ENCODE results near the gene CRKL. TPM values are rescaled to one million over a fixed set of nuclear protein-coding genes. Genes with fewer than 3 reads are reported as not detected.

The CRKL gene
- total and polyA plus RNA-seq, 12 donors, result 19.2 to 76.9 (median 54.4) TPM

DNA sequence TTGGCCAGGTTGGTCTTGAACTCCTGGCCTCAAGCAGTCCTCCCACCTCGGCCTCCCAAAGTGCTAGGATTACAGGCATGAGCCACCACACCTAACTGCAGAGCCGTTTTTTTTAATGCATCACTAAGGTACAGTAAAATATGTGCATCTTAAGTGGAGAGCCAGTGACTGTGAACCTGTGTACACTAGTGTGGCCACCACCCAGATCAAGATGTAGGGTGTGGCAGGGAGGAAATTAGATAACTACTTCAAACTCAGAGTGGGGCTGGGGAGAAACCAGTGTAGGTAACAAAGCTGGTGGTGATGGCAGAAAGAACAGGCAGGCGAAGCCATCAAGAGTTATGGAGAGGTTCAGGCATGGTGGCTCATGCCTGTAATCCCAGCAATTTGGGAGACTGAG lies 44.0 kb upstream of the CRKL start:
- DNase-seq (no peak), ATAC-seq (no peak)
- no peaks in the 10 kb centered on the region for H3K9me3 ChIP-seq
- peaks cover 0 to 89% (median 23%) of the 10 kb centered on the region in 9 donors for H3K36me3 ChIP-seq
- peaks cover 0 to 9% (median 6%) of the 10 kb centered on the region in 9 donors for H3K4me1 ChIP-seq
- H3K27ac ChIP-seq, result no peak overlapping the region
- 95 to 96% methylated on average over 3 of the region's 3 CpGs for WGBS, 2 donors
- H3K27me3 ChIP-seq, result no peaks in the 10 kb centered on the region
- no peak overlapping the region for H3K4me3 ChIP-seq
- intact Hi-C loops (cut with DNase I), result no loop called here
- TF ChIP-seq, protein P1, sequence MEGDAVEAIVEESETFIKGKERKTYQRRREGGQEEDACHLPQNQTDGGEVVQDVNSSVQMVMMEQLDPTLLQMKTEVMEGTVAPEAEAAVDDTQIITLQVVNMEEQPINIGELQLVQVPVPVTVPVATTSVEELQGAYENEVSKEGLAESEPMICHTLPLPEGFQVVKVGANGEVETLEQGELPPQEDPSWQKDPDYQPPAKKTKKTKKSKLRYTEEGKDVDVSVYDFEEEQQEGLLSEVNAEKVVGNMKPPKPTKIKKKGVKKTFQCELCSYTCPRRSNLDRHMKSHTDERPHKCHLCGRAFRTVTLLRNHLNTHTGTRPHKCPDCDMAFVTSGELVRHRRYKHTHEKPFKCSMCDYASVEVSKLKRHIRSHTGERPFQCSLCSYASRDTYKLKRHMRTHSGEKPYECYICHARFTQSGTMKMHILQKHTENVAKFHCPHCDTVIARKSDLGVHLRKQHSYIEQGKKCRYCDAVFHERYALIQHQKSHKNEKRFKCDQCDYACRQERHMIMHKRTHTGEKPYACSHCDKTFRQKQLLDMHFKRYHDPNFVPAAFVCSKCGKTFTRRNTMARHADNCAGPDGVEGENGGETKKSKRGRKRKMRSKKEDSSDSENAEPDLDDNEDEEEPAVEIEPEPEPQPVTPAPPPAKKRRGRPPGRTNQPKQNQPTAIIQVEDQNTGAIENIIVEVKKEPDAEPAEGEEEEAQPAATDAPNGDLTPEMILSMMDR (IDR thresholded peaks at IDR 0.05), result no peak

DNA sequence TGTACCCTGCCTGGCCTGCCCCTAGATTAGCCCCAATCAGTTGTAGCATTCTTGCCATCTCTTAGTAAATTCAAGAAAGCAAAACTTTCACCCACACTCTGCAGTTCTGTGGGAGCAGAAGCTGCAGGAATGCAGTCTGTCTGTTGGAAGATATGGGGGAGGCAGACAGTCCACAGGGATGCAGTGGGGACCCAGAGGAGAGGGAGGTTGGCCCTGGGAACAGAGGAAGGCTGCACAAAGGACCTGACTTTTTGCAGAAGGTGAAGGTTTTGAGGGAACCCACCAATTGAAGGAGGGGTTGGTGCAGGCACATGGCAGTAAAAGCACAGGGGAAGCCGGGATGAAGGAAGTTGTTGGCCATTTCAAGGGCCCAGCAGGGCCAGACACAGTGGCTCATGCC lies 41.9 kb upstream of the CRKL start:
- ATAC-seq (no peak), DNase-seq (no peak)
- Histone ChIP-seq H3K27ac (no peak overlapping the region), H3K4me1 (no peaks in the 10 kb centered on the region), H3K36me3 (peaks cover 0 to 86% (median 23%) of the 10 kb centered on the region in 9 donors), H3K9me3 (no peaks in the 10 kb centered on the region), H3K27me3 (no peaks in the 10 kb centered on the region), H3K4me3 (no peak overlapping the region)
- 84 to 89% methylated on average over 1 of the region's 1 CpG for WGBS, 2 donors
- TF ChIP-seq, protein P1 (IDR thresholded peaks at IDR 0.05), result no peak
- intact Hi-C loops (cut with DNase I), result no loop called here

DNA sequence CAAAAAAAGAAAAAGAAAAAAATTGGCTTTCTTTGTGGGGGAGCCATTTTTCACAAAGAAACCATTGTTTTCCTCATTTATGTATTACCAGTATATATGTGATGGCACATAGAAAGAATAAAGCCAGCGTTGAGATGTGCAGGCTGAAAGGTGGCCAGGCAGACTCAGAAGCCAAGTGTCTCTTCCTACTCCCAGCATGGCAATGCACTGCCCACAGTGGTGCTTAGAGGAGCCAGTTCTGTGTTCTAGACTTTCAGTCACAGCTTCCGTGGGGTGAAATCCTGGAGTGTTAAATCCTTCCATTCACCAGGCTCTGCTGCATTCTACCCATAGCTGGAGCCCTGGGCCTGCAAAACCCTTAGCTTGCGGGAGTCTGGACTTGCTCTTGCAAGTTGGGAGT lies 39.5 kb upstream of the CRKL start:
- intact Hi-C loops (cut with DNase I), result no loop called here
- H3K4me1 ChIP-seq, result no peaks in the 10 kb centered on the region
- DNase-seq (no peak), ATAC-seq (no peak)
- 90 to 94% methylated on average over 3 of the region's 3 CpGs for WGBS, 2 donors
- peaks cover 0 to 87% (median 22%) of the 10 kb centered on the region in 9 donors for H3K36me3 ChIP-seq
- TF ChIP-seq, protein P1 (IDR thresholded peaks at IDR 0.05), result no peak
- H3K27ac ChIP-seq, result no peak overlapping the region
- no peaks in the 10 kb centered on the region for H3K27me3 ChIP-seq
- no peak overlapping the region for H3K4me3 ChIP-seq
- no peaks in the 10 kb centered on the region for H3K9me3 ChIP-seq

DNA sequence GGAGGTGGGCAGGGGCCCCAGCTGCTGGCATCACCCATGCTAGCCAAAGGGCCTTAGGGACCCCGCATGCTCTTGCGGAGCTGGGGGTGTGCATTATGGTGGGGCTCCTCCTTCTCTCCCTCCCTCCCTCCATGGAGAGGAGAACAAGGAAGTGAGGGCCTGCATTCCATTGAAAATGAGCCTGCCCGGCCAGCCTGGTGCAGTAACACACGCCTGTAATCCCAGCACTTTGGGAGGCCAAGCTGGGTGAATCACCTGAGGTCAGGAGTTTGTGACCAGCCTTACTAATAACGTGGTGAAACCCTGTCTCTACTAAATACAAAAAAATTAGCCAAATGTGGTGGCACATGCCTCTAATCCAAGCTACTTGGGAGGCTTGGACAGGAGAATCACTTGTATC lies 36.0 kb upstream of the CRKL start:
- Histone ChIP-seq H3K27ac (no peak overlapping the region), H3K27me3 (no peaks in the 10 kb centered on the region), H3K36me3 (peaks cover 0 to 90% (median 30%) of the 10 kb centered on the region in 9 donors), H3K4me3 (no peak overlapping the region), H3K9me3 (no peaks in the 10 kb centered on the region), H3K4me1 (peaks cover 0 to 16% (median 11%) of the 10 kb centered on the region in 9 donors)
- ATAC-seq (no peak), DNase-seq (no peak)
- TF ChIP-seq, protein P1 (IDR thresholded peaks at IDR 0.05), result no peak
- 84 to 91% methylated on average over 5 of the region's 5 CpGs for WGBS, 2 donors
- intact Hi-C loops (cut with DNase I), result loop anchor here in 3 of 10 donors (10.0 kb wide), 2 partner anchors 104 to 124 kb away; partner anchors contain the start of genes THAP7 (in 2 of the 3) and LZTR1 (in 1 of the 3)
